HEK293T (cell line): ENCODE results near the gene OR10A2.

Experiments used
- BHLHE40 ChIP-seq: fragments of 450-650 bp; IDR thresholded peaks from 2 replicates; pipeline ENCODE4 v1.6.1; 2016; ENCODE audit warnings: mild to moderate bottlenecking, moderate library complexity, borderline replicate concordance
- ELF4 ChIP-seq: fragments of 450-650 bp; IDR thresholded peaks from 2 replicates; pipeline ENCODE4 v1.6.1; 2017; ENCODE audit warnings: antibody characterized with exemption
- FOXK2 ChIP-seq: fragments of 450-650 bp; IDR thresholded peaks from 2 replicates; pipeline ENCODE4 v1.6.1; 2016; ENCODE audit warnings: mild to moderate bottlenecking
- FOXM1 ChIP-seq: fragments of 450-650 bp; IDR thresholded peaks from 2 replicates; pipeline ENCODE4 v1.6.1; 2017; ENCODE audit warnings: mild to moderate bottlenecking, borderline replicate concordance
- HDGF ChIP-seq: fragments of 450-650 bp; IDR thresholded peaks from 2 replicates; pipeline ENCODE4 v1.6.1; 2017; ENCODE audit warnings: antibody characterized with exemption, borderline replicate concordance
- SP1 ChIP-seq: fragments of 450-650 bp; IDR thresholded peaks from 2 replicates; pipeline ENCODE4 v1.6.1; 2017
- SUZ12 ChIP-seq: fragments of 450-650 bp; IDR thresholded peaks from 2 replicates; pipeline ENCODE4 v1.6.1; 2016; ENCODE audit warnings: mild to moderate bottlenecking
- TARDBP ChIP-seq: fragments of 450-650 bp; IDR thresholded peaks from 2 replicates; pipeline ENCODE4 v1.6.1; 2016
- ZNF384 ChIP-seq: fragments of 450-650 bp; IDR thresholded peaks from 2 replicates; pipeline ENCODE4 v1.6.1; 2016

DNA sequence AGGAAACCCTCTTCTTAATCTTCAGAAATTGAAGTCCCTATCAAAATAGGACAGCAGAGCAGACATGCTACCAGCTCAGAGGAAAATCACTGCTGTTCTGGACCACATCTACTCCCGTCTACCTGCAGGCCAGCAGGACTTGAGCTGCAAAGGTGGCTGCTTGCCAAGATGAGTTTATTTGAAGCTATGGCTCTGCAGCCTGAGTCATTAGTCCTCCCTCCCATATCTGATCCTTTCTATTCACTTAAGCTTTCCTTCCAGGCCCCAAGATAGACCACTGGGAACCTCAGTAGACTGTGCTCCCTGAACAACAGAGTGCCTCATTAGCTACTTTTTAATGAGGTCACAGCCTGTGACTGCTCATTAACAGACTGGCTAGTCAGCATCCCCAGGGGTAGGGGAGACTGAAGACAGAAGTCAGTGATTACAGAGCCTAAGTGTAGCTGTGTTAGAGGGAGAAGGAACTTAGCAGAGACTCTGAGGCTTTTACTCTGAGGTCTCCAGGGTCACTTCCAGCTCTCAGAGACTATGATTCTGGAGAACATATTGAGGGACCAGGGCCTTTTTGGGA lies 6.8 kb upstream of the OR10A2 start:
- TF ChIP-seq SUZ12 = no peak
- no peak for TF ChIP-seq FOXM1
- TF ChIP-seq BHLHE40 = no peak
- no peak for TF ChIP-seq SP1
- TF ChIP-seq HDGF = no peak
- TF ChIP-seq ELF4 = no peak
- TF ChIP-seq FOXK2 = no peak
- TF ChIP-seq ZNF384 = no peak
- TF ChIP-seq TARDBP = no peak
